Cardiac fibroblast (primary cell): Measurements from ENCODE around the gene ZNF223.
A peak's percentile ranks its signal among the peaks of the same experiment; 100 is the strongest.

Experiments used
- DNase-seq, 2 donors: peaks; one replicate each; pipeline versions ENCODE4 v3.0.0 to v3.0.0-alpha.2; 2010; ENCODE audit warnings: low read depth in 2 of 2
- H3K4me3 ChIP-seq, 2 donors: replicated peaks in 1 of 2; 1 replicate in 1 of 2; 2 replicates in 1 of 2; pipeline ENCODE4 v1.5.1; 2011; ENCODE audit warnings: low read depth in 2 of 2, low read length in 2 of 2, mild to moderate bottlenecking in 2 of 2, moderate library complexity in 1 of 2
- CTCF ChIP-seq: IDR thresholded peaks from one replicate; pipeline ENCODE4 v1.5.1; 2011; ENCODE audit warnings: low read depth, mild to moderate bottlenecking, low read length, inconsistent platforms

The ZNF223 gene

DNA sequence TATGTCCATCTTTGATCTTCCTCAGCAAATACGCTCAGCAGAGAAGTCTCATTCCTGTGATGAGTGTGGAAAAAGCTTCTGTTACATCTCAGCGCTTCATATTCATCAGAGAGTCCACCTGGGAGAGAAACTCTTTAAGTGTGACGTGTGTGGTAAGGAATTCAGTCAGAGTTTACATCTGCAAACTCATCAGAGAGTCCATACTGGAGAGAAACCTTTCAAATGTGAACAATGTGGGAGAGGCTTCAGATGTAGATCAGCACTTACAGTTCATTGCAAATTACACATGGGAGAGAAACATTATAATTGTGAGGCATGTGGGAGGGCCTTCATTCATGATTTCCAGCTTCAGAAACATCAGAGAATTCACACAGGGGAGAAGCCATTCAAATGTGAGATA, 14.5 kb downstream of the ZNF223 start:
- no peak for TF ChIP-seq CTCF
- DNase-seq: no peak
- no peak overlapping the region for H3K4me3 ChIP-seq

DNA sequence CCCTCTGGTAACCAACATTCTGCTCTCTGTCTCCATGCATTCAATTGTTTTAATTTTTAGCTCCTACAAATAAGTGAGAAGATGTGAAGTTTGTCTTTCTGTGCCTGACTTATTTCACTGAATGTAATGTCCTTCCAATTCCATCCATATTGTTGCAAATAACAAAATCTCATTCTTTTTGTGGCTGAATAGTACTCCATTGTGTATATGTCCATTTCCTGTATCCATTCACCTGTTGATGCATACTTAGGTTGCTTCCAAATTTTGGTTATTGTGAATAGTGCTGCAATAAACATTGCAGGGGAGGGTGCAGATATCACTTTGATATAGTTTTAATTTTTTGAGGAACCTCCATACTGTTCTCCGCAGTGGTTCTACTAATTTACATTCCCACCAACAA, 17.6 kb downstream of the ZNF223 start:
- no peak for DNase-seq
- no peak for TF ChIP-seq CTCF
- no peak overlapping the region for H3K4me3 ChIP-seq

DNA sequence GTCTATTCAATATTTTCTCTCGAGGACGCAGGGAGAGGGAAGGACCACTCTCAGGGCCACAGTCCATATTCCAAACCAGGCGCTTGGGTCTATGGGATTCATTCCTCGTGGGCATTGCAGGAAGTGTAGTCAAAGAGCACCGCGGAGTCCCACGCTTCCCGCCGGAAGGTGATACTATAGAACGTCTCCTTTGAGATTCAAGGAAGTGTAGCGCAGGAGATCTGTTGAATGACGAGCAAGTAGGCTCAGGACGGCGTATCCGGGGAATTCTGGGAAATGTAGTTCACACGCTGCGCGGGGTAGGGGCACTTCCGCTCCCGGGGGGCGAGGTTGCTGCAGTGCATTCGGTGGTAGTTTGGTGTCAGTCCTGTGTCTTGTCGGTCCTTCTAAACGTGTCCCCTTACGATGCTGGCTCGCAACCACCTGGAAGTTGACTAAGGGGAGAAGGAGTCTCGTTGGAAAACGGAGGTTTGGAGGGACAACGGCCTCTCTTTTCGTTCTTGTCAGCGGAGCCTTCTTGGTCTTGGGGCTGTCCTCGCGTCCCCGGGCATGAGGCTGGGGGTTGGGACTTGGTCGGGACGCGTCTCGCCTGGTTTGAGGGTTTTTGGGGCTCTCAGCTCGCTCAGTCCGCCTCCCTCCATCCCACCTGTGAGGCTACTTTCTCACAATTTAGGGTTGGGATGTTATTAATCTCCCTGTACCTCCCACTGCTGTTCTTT, 20.1 kb downstream of the ZNF223 start, which contains the start of gene ZNF284:
Gene ZNF284, plus strand, starts transcription at position 336 of the 719 bp plus-strand sequence. CDS start 4,231 bp downstream, outside the sequence.
- DNase-seq: peak; percentile 89 to 90
- no peak for TF ChIP-seq CTCF
- peak within 1 kb of the TSS; percentile 74 to 83 for H3K4me3 ChIP-seq

DNA sequence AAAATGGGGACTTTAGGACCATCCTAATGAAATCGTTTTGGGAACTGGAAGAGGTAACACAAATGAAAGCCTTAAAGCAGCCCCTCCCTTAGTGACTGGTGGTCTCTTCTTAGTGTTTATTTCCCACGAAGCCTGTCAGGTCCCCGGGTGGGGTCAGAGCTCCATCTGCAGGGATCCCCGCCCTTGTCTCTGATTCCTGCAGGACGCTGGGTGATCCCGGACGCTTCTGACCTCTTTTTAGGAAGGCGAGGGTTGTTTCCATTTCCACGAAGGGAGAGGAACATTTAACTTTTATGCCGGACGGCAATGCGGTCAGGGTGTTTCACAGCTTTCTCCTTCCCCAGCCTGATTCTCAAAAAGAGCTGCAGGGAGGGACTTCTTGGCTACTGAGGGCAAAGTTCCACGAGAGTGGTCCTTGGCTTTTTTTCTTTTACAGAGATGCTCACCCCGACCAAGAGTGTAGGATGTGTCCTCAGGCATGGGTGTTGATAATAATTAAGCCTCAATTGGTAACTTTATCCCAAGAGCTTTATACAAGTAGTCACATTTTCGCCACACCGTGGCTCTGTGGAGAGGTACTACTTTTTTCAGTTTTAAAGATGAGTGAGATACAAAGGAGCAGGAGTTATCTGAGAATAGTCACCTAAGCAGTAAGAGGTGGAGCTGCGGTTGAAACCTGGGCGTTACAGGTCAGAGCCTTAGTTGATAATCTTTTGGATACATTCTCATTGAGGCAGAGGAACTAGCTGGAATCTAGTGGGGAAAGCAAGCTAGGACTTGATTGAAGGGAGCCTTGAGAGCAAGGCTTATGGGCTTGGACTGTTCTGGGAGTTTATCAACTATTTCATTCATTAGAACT, 20.9 kb downstream of the ZNF223 start:
- peak; percentile 5 to 18 for DNase-seq
- peak overlapping the region; percentile 74 to 83 for H3K4me3 ChIP-seq
- TF ChIP-seq CTCF: no peak

GRCh38 chr19:44076325-44076724, 24.5 kb downstream of the ZNF223 start:
- no peak overlapping the region for H3K4me3 ChIP-seq
- no peak for TF ChIP-seq CTCF
- DNase-seq: no peak

- no peak for TF ChIP-seq CTCF
- no peak for DNase-seq
- no peak overlapping the region for H3K4me3 ChIP-seq
Measured at GRCh38 chr19:44092108-44092507, 40.3 kb downstream of the ZNF223 start.
